OCI-LY7 (cell line): ENCODE measurements around the gene SBNO1.

Experiments
- EZH2phosphoT487 ChIP-seq: fragments of 200-600 bp; sonication (generic); IDR thresholded peaks from 2 replicates; pipeline ENCODE4 v1.6.1; 2018; ENCODE audit warnings: low read depth, borderline replicate concordance, mild to moderate bottlenecking, mixed run types, antibody characterized with exemption, low read length, moderate library complexity, mixed read lengths
- TF ChIP-seq, protein P1 (sequence below): fragments of 200-600 bp; sonication (generic); conservative IDR thresholded peaks from 2 replicates; pipeline ENCODE4 v1.5.1; 2014; ENCODE audit warnings: mild to moderate bottlenecking, antibody characterized with exemption, low read length, moderate library complexity, mixed read lengths

GRCh38 chr12:123288751-123289346 is 75.8 kb downstream of the SBNO1 start:
- TF ChIP-seq, protein P1, sequence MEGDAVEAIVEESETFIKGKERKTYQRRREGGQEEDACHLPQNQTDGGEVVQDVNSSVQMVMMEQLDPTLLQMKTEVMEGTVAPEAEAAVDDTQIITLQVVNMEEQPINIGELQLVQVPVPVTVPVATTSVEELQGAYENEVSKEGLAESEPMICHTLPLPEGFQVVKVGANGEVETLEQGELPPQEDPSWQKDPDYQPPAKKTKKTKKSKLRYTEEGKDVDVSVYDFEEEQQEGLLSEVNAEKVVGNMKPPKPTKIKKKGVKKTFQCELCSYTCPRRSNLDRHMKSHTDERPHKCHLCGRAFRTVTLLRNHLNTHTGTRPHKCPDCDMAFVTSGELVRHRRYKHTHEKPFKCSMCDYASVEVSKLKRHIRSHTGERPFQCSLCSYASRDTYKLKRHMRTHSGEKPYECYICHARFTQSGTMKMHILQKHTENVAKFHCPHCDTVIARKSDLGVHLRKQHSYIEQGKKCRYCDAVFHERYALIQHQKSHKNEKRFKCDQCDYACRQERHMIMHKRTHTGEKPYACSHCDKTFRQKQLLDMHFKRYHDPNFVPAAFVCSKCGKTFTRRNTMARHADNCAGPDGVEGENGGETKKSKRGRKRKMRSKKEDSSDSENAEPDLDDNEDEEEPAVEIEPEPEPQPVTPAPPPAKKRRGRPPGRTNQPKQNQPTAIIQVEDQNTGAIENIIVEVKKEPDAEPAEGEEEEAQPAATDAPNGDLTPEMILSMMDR, result no peak
- no peak for TF ChIP-seq EZH2phosphoT487
